Spleen (tissue), 11 donors: ENCODE measurements around the gene TRMT44. TPM values are rescaled to one million over a fixed set of nuclear protein-coding genes. Genes with fewer than 3 reads are reported as not detected.

ENCODE experiments used
- DNase-seq: peaks from one replicate; pipeline ENCODE4 v3.0.0-alpha.2; 2020
- H3K27ac ChIP-seq, 8 donors: fragments of 200-600 bp; sonication (generic) in 7 of 8; 1 replicate in 4 of 8; 2 replicates in 4 of 8; pipeline versions ENCODE4 v1.5.0 to v1.8.0; 2016 to 2021; ENCODE audit warnings: inconsistent platforms in 4 of 8, mild to moderate bottlenecking in 4 of 8, moderate library complexity in 1 of 8
- H3K27me3 ChIP-seq, 7 donors: fragments of 200-600 bp; sonication (generic) in 6 of 7; replicated peaks in 1 of 7; 1 replicate in 4 of 7; 2 replicates in 3 of 7; pipeline versions ENCODE4 v1.5.0 to v1.8.0; 2016 to 2021; ENCODE audit warnings: inconsistent platforms in 3 of 7, mild to moderate bottlenecking in 1 of 7
- H3K36me3 ChIP-seq, 6 donors: fragments of 200-600 bp; sonication (generic) in 5 of 6; 1 replicate in 4 of 6; 2 replicates in 2 of 6; pipeline versions ENCODE4 v1.5.0 to v1.8.0; 2016 to 2021; ENCODE audit warnings: inconsistent platforms in 2 of 6
- H3K4me1 ChIP-seq, 6 donors: fragments of 200-600 bp; sonication (generic) in 5 of 6; 1 replicate in 3 of 6; 2 replicates in 3 of 6; pipeline versions ENCODE4 v1.5.0 to v1.8.0; 2016 to 2021; ENCODE audit warnings: inconsistent platforms in 3 of 6
- H3K4me3 ChIP-seq, 8 donors: fragments of 200-600 bp; sonication (generic) in 7 of 8; 1 replicate in 4 of 8; 2 replicates in 4 of 8; pipeline versions ENCODE4 v1.5.0 to v1.8.0; 2016 to 2021; ENCODE audit warnings: inconsistent platforms in 4 of 8, mild to moderate bottlenecking in 4 of 8, moderate library complexity in 2 of 8
- H3K9me3 ChIP-seq, 8 donors: fragments of 200-600 bp; sonication (generic) in 7 of 8; 1 replicate in 4 of 8; 2 replicates in 4 of 8; pipeline versions ENCODE4 v1.5.0 to v1.8.0; 2016 to 2021; ENCODE audit warnings: inconsistent platforms in 4 of 8
- POLR2A ChIP-seq, 3 donors: fragments of 450-650 bp; IDR thresholded peaks; one replicate each; pipeline ENCODE4 v1.5.1; 2017; ENCODE audit warnings: antibody characterized with exemption in 3 of 3, mild to moderate bottlenecking in 1 of 3
- POLR2AphosphoS5 ChIP-seq, 3 donors: sonication (generic); formaldehyde crosslinking; IDR thresholded peaks; one replicate each; pipeline ENCODE4 v1.5.1; 2017; ENCODE audit warnings: antibody characterized with exemption in 3 of 3
- WGBS, 5 donors: extraction: QIAGEN DNeasy Blood & Tissue Kit in 3 of 5; methylation state at CpG; one replicate each; pipeline versions ENCODE4 v1.1.5 to v1.1.7; 2013 to 2018; 5-methylcytosine and 5-hydroxymethylcytosine counted together
- intact Hi-C: fragments of 100-400 bp; cut with DNase I; formaldehyde crosslinking; loops from one replicate; pipeline ENCODE4 v1.15.0; 2023; ENCODE audit warnings: low total_unique reads
- polyA plus RNA-seq, 3 donors: library from polyadenylated mRNA; stranded (reverse); fragments of 200-250 nt; gene quantifications; one replicate each; pipeline ENCODE4 v1.2.1, GENCODE V29; 2013
- total RNA-seq, 7 donors: library from RNA; depleted of rRNA in 3 of 7; stranded (reverse); fragments of >200 nt in 3 of 7; fragmentation: NEBNext Ultra II Directional in 4 of 7; extraction: Animal tissue kit (Norgen Biotek cat#: 25700) in 4 of 7; gene quantifications; one replicate each; pipeline versions ENCODE4 v1.1.0 to v1.2.1, GENCODE V29; 2016 to 2021
- TF ChIP-seq, protein P1 (sequence below), 11 experiments: fragments of 200-600 bp in 7 of 11; fragments of 450-650 bp in 4 of 11; sonication (generic) in 4 of 11; IDR thresholded peaks in 8 of 11; conservative IDR thresholded peaks in 3 of 11; 1 replicate in 7 of 11; 2 replicates in 4 of 11; pipeline versions ENCODE4 v1.4.0 to v1.8.0; 2016 to 2021; ENCODE audit warnings: antibody characterized with exemption in 11 of 11, inconsistent platforms in 4 of 11, mild to moderate bottlenecking in 1 of 11
- donor health status: healthy with polysubstance abuse.
- donor health status: DM: no; HTN: no; CAD: no; lungs with moderate emphysema.
- donor health status: DM: no; HTN: no; CAD: no.
- donor health status: Bipolar disorder and iron deficiency.
- donor health status: healthy.
- donor health status: DM: no; HTN: no; CAD: no.
- donor health status: DM: yes; HTN: yes; CAD: no.

Gene TRMT44
- total and polyA plus RNA-seq, 10 donors, result 5.7 to 28.3 (median 21.6) TPM

DNA sequence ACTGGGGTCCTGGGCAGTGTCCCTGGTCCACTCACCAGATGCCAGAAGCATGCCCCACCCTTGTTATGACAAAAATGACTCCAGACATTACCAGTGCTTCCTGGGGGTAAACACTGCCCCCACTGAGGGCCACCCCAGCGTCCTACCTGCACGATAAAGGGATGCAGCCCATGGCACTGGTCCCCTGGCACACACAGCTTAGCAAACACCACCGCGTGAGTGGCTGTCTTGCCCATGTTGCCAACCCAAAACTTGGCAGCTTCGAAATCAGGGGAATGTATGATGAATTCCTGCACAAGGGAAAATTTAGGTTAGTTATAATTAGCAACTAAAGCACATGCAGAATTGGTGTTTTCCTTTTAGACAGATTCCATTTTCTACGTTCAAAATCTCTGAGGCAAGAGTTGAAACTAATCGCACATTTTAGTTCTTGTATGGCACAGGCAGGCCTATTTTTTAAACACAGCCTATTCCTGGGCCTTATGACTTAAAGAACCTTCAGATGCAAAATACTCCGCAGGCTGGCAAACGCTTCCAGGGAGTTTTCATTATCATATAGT lies 30.4 kb upstream of the TRMT44 start:
- H3K4me3 ChIP-seq, result no peak overlapping the region
- peaks cover 0 to 15% (median 0%) of the 10 kb centered on the region in 6 donors for H3K4me1 ChIP-seq
- TF ChIP-seq POLR2AphosphoS5 (IDR thresholded peaks at IDR 0.05) (no peak), POLR2A (IDR thresholded peaks at IDR 0.05) (no peak)
- TF ChIP-seq, protein P1, sequence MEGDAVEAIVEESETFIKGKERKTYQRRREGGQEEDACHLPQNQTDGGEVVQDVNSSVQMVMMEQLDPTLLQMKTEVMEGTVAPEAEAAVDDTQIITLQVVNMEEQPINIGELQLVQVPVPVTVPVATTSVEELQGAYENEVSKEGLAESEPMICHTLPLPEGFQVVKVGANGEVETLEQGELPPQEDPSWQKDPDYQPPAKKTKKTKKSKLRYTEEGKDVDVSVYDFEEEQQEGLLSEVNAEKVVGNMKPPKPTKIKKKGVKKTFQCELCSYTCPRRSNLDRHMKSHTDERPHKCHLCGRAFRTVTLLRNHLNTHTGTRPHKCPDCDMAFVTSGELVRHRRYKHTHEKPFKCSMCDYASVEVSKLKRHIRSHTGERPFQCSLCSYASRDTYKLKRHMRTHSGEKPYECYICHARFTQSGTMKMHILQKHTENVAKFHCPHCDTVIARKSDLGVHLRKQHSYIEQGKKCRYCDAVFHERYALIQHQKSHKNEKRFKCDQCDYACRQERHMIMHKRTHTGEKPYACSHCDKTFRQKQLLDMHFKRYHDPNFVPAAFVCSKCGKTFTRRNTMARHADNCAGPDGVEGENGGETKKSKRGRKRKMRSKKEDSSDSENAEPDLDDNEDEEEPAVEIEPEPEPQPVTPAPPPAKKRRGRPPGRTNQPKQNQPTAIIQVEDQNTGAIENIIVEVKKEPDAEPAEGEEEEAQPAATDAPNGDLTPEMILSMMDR (IDR thresholded peaks at IDR 0.05 in 8 of 11, conservative IDR thresholded peaks at IDR 0.05 in 3 of 11), result no peak
- no peaks in the 10 kb centered on the region for H3K9me3 ChIP-seq
- H3K36me3 ChIP-seq, result peaks cover 3 to 88% (median 35%) of the 10 kb centered on the region in 6 donors
- 94 to 96% (median 95%) methylated on average over 9 of the region's 9 CpGs for WGBS, 5 donors
- no peak for DNase-seq
- no peaks in the 10 kb centered on the region for H3K27me3 ChIP-seq
- H3K27ac ChIP-seq, result peak overlapping the region in 1 of 8 donors; percentile 36
- intact Hi-C loops, result no loop called here

DNA sequence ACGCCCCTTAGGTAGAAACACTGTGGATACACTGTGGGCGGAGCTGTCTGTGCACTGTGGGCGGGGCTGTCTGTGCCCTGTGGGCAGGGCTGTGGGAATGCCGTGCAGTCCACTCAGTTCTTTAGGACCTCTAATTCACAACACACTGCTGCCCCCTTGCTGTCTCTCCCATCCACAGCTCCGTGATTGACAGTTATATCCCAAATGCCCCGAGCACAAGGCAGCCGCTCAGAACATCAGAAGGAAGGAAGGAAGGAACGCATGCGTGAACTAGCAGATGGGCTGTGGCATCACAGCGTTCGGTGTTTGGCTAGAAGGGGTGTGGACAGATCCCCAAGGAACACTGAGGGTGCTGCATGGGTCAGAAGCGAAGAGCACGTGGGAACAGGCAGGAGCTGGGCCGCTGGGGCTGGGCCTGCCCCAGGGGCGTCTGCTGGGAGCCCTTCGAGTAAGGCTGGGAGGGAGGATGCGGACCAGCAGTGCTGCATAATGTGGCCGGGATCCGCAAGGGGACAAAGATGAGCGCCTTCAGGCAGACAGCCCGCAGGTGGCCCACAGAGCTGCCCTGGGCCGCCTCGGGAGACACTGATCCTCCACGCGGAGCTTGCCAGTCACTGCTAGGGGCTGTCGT lies 29.8 kb upstream of the TRMT44 start:
- TF ChIP-seq POLR2A (IDR thresholded peaks at IDR 0.05), result no peak
- TF ChIP-seq, protein P1 (IDR thresholded peaks at IDR 0.05 in 8 of 11, conservative IDR thresholded peaks at IDR 0.05 in 3 of 11), result peak in 5 of 11 experiments; percentile 8 to 33 (median 23)
- no peak overlapping the region for H3K4me3 ChIP-seq
- no peaks in the 10 kb centered on the region for H3K9me3 ChIP-seq
- H3K36me3 ChIP-seq, result peaks cover 3 to 88% (median 33%) of the 10 kb centered on the region in 6 donors
- H3K27ac ChIP-seq, result no peak overlapping the region
- no peaks in the 10 kb centered on the region for H3K27me3 ChIP-seq
- intact Hi-C loops, result no loop called here
- H3K4me1 ChIP-seq, result peaks cover 0 to 15% (median 0%) of the 10 kb centered on the region in 6 donors
- WGBS, 5 donors, result 56 to 77% (median 72%) methylated on average over 16 to 26 of the region's 26 CpGs
- DNase-seq, result no peak

DNA sequence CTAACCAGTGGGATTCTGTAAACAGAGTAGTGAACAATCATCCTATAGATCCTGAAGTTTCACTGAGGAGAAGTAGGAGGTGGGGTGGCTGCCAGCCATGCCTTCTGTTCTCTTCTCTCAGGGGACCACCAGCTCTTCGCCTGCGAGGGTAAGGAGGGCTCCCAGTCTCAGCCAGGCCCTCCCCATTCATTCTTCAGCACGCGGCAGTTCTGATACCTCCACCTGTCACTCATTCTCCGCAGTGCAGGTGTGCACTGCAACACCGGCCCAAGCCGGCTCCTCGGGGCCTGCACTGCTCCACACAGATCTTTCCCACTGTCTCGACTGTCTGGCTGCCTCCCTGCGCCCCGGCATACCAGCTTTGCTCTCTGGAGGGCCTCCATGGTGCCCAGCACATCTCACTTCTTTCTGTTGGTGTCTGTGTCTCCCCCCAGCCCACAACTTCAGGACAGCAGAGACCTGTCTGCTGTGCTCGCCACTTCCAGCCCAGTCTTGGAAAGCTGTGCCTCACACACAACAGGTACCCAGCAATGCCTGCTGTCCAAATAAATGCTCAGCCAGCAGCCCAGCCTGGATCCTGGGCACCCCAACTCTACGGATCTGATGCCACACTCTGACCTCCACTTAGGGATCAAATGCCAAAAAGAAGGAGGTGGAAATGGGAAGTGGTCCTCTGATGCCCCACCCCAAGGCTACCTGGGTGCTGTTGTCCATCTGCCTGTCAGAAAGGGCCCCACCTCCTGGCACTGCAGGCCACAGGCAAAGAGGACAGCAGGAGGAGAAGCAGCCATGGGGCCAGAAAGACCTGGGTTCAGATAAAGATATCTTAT lies 29.0 kb upstream of the TRMT44 start:
- Histone ChIP-seq H3K27ac (no peak overlapping the region), H3K4me3 (no peak overlapping the region), H3K4me1 (peaks cover 0 to 15% (median 0%) of the 10 kb centered on the region in 6 donors), H3K36me3 (peaks cover 3 to 88% (median 38%) of the 10 kb centered on the region in 6 donors), H3K27me3 (no peaks in the 10 kb centered on the region), H3K9me3 (no peaks in the 10 kb centered on the region)
- WGBS, 5 donors, result 89 to 95% (median 93%) methylated on average over 13 of the region's 13 CpGs
- TF ChIP-seq, protein P1 (IDR thresholded peaks at IDR 0.05 in 8 of 11, conservative IDR thresholded peaks at IDR 0.05 in 3 of 11), result no peak
- TF ChIP-seq POLR2AphosphoS5 (IDR thresholded peaks at IDR 0.05), result no peak
- no peak for TF ChIP-seq POLR2A (IDR thresholded peaks at IDR 0.05)
- intact Hi-C loops, result no loop called here
- DNase-seq, result no peak

DNA sequence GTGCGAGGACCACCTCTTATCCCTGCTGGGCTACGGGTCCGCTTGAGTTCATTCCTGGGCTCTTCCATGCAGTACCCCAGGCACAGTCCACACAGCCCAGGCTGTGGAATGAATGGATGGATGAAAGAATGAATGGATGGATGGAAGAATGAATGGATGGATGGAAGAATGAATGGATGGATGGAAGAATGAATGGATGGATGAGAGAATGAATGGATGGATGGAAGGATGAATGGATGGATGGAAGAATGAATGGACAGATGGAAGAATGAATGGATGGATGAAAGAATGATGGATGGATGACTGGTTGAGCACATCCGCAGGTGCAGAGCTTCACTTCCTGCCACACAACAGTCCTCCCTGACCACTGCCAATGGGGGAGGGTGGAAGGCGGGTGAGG lies 28.3 kb upstream of the TRMT44 start:
- intact Hi-C loops, result no loop called here
- TF ChIP-seq, protein P1 (IDR thresholded peaks at IDR 0.05 in 8 of 11, conservative IDR thresholded peaks at IDR 0.05 in 3 of 11), result no peak
- no peak for TF ChIP-seq POLR2A (IDR thresholded peaks at IDR 0.05)
- no peak for TF ChIP-seq POLR2AphosphoS5 (IDR thresholded peaks at IDR 0.05)
- H3K27me3 ChIP-seq, result no peaks in the 10 kb centered on the region
- no peaks in the 10 kb centered on the region for H3K9me3 ChIP-seq
- no peak overlapping the region for H3K4me3 ChIP-seq
- peaks cover 0 to 15% (median 0%) of the 10 kb centered on the region in 6 donors for H3K4me1 ChIP-seq
- WGBS, 5 donors, result 87 to 94% (median 92%) methylated on average over 5 of the region's 5 CpGs
- H3K27ac ChIP-seq, result no peak overlapping the region
- DNase-seq, result no peak
- H3K36me3 ChIP-seq, result peaks cover 3 to 90% (median 39%) of the 10 kb centered on the region in 6 donors
